GM19328 (cell line): ENCODE measurements around the gene CERS5.
"Not testable (repeated sequence)": the region's sequence is repeated elsewhere in the genome, so short reads cannot be mapped to it uniquely, and the experiment has no call there.

Experiments used
- ATAC-seq: cut with Tn5 transposase; IDR thresholded peaks from one replicate; pipeline ENCODE4 v1.9.1; 2021; ENCODE audit warnings: mild to moderate bottlenecking, moderate library complexity; ENCODE audit not compliant: unreplicated experiment

CERS5 gene

DNA sequence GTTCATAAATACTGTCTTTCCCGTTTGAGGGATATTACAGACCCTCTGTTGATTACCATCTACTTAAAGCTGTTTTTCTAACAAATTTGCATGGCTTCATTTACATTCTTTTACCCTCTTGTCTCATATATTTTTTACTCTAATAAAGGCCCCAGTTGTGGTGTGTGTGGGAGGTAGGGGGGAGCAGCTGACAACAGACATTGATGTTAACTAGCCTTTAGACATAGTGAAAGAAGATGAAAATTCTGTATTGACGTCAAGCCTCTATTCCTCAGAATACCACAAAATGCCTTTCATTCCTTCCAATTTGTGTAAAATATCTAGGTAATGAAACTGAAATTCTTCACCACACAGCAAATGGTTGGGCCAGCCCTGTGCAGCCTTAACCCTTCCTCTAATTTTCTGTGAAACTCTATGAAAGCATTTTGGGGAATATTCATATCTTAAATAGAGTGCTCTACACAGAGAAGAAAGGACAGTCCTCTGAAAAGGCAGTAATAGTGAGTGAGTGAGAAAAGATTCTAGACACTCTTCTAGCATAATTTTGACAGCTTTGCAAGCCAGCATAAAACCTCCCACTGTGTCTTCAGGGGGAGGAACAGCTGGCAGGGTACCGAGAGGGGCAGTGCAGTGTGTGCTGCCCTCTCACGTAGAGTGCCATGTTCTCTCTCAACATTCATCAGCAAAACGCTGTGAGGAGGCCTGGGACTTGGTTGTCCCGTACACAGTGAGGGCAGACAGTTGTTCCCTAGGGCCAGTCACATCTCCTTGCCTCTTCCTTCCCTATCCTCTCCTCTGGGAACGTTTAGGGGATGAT, 20.1 kb upstream of the CERS5 start:
- ATAC-seq: no peak

GRCh38 chr12:50186681-50187080, 19.5 kb upstream of the CERS5 start:
- ATAC-seq: no peak

DNA sequence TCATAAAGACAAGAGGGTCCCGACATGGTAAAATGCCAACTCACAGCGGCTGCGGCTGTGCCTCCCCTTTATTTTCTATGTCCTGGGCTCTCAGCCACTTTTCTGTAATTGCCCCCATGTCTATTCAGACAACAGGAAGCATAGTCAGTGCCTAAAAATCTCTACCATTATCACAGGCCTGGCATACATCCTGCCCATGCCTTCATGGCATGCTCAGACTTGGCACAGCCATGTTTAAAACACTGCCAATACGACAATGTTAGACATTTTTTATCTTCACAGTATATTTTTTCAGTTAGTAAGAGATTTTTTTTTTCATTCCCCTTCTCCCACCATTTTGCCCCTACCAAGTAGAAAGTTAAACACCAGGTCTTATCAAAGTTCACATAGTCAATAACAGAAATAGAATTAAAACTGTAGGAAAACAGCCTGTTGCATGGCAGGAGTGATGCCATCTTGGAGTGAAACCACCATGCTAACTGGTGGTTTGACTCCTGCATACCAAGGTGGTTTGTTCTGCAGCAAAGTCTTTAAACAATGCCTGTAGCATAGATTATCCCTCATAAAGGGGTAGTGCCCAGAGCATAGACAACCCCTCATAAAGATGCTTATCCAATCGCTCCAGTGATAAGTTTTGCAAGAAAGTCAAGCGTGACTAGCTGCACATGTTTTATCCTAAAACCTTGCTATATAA, 18.9 kb upstream of the CERS5 start:
- ATAC-seq: no peak

DNA sequence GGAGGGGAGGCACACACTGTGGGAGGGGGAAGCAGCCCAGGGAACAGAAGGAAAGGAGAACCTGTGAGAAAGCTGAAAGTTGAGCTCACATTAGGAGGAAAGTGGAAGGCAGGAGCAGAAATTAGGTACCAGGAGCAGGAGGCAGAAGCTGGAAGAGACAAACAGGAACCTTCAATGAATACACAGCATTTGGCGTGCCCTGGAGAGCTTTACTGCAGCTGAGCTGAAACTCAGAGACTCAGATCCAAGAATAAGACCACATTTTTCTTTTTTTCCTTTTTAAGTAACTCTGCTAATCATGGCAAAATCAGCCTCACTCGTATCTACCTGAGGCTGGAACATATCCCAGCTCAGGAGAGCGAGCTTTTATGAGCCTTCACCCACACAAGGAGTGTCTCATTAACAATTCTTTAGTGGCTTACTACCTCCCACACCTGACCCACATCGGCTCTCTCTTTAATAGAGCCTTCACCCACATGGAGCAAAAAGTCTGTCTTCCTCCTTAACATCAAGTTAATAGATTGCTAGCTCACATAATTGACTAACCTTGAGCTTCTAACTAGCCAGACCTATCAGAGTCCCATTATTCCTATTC, 18.2 kb upstream of the CERS5 start:
- no peak for ATAC-seq

GRCh38 chr12:50184261-50184660, 17.1 kb upstream of the CERS5 start:
- no peak for ATAC-seq

- ATAC-seq: no peak
Observed at GRCh38 chr12:50182461-50182860, 15.3 kb upstream of the CERS5 start.

DNA sequence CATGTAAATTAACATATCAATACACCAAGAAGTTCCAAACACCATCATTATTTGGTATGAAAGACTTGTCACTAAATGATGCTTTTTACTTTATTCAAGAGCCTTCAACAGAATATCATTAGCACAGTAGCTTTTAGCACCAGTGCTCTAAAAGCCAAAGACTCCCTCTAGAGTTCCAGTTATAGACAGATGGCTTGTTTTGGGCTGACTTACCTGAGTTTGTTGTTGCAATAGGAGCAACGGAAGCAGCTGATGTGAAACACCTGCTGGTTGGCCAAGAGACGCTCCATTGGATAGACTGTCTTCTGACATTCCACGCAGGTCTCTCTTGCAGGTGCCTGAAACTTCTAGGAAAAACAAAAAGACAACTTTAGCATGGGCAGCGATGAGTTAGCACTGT, 14.5 kb upstream of the CERS5 start:
- ATAC-seq: no peak

GRCh38 chr12:50175716-50176026, 8.5 kb upstream of the CERS5 start:
- no peak for ATAC-seq

GRCh38 chr12:50174971-50175715, 8.0 kb upstream of the CERS5 start:
- ATAC-seq: no peak

DNA sequence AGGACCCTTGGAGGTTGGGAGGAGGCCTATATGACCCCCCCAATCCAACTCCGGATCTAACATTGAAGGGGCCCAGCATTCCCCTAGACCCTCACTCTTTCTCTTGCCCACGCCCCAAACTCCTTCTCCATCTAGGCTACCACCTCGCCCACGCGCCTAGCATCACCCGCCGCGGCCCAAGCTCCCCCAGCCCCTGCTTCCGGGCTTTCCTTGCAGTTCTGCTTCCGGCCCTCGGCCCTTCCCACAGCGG, 445 bp downstream of the CERS5 start:
- peak; percentile 22 for ATAC-seq

GRCh38 chr12:50164963-50165362, 2.2 kb downstream of the CERS5 start:
- ATAC-seq: no peak

DNA sequence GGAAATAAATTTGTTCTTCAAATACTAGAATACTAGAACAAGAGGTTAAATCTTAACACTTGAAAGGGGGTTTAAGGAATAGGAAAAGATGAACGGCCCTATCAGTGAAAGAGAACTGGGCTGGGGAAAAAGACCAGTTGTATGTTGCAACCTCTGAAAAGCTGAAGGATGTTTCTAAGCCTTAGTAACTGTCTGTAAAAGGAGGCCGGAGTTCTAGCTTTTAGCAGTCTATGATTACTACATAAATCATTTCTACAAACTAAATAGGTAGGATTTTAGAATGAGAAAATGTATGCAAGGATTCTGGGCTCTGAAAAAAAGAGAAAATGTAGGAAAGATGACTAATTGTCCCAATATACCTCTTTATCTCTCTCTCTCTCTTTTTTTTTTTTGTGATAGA, 4.9 kb downstream of the CERS5 start:
- no peak for ATAC-seq

DNA sequence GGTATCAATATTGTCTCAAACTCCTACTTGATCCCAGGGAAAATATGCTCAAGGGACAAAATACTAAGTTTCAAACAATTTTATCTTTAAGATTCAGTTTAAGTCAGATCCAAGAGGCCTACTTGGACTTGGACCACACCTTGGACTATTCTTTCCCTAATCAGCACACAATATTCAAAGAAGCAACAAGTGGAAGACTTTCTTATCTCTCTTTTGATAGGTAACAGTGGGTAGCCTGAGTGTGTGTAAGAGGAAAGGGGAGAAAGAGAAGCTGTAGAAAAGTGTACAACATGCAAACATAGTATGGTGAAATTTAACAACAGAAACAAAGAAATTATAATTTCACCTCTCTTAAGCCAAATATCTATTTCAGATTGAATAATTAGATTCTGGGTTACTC, 6.5 kb downstream of the CERS5 start:
- no peak for ATAC-seq

DNA sequence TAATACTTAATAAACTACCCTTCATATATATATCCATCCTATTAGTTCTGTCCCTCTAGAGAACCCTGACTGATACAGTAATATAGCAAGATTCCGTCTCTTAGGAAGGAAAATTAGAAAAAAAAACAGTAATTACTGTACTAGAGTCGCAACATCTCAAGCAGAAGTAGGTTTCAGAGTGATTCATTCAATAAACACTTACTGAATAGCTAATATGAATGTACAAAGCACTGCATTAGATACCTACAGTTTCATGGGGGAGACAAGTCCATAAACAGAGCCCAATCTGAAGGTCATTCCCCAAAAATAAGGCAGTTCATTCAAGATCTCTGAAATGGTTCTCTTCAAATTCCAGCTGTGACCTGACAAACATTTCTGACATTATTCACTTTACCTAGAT, 9.9 kb downstream of the CERS5 start:
- no peak for ATAC-seq

DNA sequence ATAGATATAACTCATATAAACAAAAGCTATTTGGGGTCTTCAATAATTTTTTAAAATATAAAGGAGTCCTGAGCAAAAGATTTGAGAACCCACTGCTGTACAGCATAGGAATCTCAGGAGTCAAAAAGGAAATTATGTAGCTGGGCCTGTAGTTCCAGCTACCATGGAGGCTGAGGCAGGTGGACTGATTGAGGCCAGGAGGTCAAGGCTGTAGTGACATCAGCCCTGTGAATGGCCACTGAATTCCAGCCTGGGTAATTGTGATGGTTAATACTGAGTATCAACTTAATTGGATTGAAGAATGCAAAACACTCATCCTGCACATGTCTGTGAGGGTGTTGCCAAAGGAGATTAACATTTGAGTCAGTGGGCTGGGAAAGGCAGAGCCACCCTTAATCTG, 10.5 kb downstream of the CERS5 start:
- no peak for ATAC-seq

- ATAC-seq: not testable (repeated sequence)
Observed at GRCh38 chr12:50154947-50155346, 12.2 kb downstream of the CERS5 start.

GRCh38 chr12:50151047-50151687, 16.0 kb downstream of the CERS5 start:
- no peak for ATAC-seq

GRCh38 chr12:50149311-50149710, 17.9 kb downstream of the CERS5 start:
- ATAC-seq: no peak

DNA sequence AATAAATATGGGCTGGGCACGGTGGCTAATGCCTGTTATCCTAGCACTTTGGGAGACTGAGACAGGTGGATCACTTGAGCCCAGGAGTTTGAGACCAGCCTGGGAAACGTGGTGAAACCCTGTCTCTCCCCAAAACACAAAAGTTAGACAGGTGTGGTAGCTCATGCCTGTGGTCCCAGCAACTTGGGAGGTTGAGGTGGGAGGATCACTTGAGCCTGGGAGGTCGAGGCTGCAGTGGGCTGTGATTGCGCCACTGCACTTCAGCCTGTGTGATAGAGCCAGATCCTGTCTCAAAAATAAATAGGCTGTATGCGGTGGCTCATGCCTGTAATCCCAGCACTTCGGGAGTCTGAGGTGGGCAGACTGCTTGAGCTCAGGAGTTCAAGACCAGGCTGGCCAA, 19.2 kb downstream of the CERS5 start:
- ATAC-seq: not testable (repeated sequence)

- ATAC-seq: no peak
Observed at GRCh38 chr12:50147281-50147680, 19.9 kb downstream of the CERS5 start.

- no peak for ATAC-seq
Observed at GRCh38 chr12:50145439-50145838, 21.7 kb downstream of the CERS5 start.
